Measurements from ENCODE around the gene BRCA2.
A peak's percentile ranks its signal among the peaks of the same experiment; 100 is the strongest.

BRCA2 gene

DNA sequence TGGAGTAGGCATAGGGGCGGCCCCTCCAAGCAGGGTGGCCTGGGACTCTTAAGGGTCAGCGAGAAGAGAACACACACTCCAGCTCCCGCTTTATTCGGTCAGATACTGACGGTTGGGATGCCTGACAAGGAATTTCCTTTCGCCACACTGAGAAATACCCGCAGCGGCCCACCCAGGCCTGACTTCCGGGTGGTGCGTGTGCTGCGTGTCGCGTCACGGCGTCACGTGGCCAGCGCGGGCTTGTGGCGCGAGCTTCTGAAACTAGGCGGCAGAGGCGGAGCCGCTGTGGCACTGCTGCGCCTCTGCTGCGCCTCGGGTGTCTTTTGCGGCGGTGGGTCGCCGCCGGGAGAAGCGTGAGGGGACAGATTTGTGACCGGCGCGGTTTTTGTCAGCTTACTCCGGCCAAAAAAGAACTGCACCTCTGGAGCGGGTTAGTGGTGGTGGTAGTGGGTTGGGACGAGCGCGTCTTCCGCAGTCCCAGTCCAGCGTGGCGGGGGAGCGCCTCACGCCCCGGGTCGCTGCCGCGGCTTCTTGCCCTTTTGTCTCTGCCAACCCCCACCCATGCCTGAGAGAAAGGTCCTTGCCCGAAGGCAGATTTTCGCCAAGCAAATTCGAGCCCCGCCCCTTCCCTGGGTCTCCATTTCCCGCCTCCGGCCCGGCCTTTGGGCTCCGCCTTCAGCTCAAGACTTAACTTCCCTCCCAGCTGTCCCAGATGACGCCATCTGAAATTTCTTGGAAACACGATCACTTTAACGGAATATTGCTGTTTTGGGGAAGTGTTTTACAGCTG is at the start of gene BRCA2, which contains the start of gene ZAR1L:
BRCA2 (plus strand) TSS at position 271 of the 790 bp plus-strand sequence. CDS start 953 bp downstream, outside the sequence.
ZAR1L (minus strand) TSS at position 126 of the 790 bp plus-strand sequence. CDS start 3,438 bp downstream, outside the sequence.
- peak; percentile 95 for DNase-seq

DNA sequence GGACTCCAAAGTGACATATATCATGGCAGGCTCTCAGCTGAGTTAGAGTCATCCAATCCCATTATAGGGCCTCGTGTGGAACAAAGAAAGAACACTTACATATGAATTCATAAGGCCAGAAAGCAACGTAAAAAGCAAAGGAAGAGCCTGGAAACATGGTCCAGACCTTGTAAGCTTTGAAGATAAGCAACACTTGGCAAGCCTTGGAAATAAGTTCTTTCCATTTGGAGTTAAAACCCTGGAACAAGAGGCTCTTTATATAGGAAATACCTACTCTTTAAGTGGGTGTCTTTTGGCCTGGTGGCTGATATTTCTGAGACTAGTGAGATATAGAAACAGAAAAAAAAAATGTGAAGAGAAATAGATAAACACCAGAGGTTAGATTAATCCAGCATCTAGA is 49.6 kb upstream of the BRCA2 start:
- DNase-seq, result no peak

DNA sequence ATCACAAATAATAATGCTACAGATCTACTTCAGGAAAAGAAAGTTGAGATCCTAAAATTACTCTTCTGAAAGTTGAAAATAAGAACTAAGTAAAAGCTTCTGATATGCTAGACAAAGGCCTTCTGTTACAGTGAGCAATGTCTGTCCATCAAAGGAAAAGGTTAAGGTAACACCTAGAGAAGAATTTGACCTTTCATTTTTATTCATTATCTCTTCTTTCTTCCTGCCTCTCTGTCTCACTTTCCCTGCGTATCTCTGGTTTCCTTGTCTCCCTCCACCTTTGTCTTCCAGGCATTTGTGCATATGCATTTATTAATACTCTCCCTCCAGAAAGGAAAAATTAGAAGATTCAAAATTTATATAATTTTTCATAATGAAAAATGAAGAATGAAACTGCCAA is 49.2 kb upstream of the BRCA2 start:
- no peak for DNase-seq

DNA sequence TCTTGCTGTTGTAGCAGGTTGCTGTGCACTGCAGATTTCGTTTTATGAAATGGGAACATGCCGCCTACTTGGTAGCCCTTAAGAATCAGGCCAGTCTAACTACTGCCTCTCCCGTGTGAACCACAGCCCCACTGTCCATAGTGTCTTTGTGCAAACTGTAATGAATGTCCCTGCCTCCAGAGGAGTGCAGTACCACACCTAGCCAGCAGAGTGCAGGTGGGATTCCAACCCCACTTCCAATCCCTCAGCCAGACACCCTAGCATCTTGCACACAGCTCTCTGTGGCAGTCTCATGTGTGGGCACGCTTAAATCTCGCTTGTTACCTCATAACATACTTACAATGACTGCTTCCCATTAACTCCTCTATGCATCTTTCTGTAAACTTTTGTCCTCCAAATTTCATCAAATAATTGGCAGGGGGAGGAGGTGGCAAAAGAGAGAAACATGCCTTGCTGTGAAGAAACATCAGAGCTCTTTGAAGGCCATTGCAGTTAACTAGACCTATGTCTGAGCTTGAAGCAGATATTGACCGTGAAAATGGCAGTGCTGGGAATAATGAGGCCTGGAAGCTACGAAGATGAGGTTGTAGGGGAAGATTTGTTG is 47.4 kb upstream of the BRCA2 start:
- peak; percentile 31 for DNase-seq

DNA sequence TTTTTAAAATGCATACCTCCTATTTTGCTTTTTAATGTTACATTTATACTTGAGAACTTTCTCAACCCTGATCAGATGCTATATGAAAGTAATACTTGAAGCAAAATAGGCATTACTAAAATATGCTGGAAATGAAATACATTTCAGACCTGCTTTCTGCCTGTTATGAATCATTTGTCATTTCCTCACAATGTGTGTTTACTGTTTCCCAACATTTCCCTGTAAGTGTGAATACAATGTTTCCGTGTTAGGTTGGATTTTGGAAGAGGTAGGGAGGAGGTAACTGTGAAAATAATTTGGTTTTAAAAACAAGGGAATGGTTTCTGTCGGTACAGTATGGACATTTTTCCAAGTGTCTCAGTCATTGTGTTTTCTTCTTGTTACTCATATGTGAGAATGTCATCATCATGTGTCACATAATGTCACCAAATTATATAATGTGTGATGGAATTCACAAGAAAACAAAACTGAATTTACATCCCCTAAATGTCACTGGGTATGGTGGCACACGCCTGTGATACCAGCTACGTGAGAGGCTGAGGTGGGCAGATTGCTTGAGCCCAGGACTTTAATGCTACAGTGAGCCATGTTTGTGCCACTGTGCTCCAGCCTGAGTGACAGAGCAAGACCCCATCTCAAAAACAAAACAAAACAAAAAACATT is 43.2 kb upstream of the BRCA2 start:
- DNase-seq, result no peak

DNA sequence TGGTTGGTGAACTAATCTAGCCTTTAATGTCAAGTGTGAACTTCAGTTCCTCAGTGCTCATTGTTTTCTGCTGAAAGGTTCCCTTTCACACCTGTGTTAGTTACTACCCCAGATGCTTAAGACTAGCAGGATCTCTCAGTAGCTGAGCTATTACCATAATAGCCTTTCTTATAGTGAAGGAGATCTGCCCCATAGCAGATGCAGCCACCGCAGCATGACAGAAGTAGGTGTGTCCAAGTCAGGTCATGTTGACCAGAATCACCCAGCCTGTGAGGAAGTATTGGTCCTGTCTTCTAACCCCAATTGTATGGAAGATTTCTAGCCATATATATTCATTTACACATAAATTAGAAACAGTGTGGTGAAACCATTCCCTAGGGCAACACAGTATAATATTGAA is 37.5 kb upstream of the BRCA2 start:
- no peak for DNase-seq

DNA sequence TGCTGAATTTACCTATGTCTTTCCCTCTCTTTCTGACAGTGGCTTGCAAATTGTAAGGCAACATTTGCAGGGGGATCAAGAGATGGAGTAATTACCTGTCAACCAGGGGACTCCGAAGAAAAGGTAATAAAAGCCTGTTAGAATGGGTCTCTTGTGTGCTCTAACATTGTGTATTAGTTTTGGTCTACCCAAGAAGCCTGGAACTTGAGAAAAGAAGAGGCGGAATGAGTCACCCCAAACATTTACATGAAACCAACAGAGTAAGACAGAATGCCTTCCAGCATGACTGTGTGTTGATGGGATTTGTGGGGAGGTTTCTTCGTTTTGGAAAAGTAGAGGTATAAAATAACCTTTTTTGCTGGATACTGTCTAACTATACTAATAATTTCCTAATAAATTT is 36.9 kb upstream of the BRCA2 start:
- DNase-seq, result no peak

DNA sequence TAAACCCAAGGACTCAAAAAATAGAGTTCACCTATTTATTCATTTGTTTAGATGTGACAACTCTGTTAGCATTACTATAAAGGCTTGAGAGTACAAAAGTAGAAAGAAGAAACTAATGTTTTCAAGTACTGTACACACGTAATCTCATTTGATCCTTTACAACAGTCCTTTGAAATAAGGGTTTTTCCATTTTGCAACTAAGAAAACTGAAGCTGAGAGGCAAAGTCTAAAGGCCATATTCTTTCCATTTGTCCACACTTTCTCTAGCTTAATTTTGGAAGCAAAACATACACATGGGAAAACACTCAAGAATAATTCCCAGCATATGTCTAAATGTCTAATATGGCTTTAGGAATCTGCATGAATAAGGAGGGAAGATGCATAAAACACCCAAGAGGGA is 34.2 kb upstream of the BRCA2 start:
- DNase-seq, result no peak

- DNase-seq, result no peak
These were observed 33.1 kb upstream of the BRCA2 start for GRCh38 chr13:32282096-32282711.

GRCh38 chr13:32284927-32285632 is 30.2 kb upstream of the BRCA2 start:
- no peak for DNase-seq

GRCh38 chr13:32285633-32285965 is 29.7 kb upstream of the BRCA2 start:
- DNase-seq, result no peak

DNA sequence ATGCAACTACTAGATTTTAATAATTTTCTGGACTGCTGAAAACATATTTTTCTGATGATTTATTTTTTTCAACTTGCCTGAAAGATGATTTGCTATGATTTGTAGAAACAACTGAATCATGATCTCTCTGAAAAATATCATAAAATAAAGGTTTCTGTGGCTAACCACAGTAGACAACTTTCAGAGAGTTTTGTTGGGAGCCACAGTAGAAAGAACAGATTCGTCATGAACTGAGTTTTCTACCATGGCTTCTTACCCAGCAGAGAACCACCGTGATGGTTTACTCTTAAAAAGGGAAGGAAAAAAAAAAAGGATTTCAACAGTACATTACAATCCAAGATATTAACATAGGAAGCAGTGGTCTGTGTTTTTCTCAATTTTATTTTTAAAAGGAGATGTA is 18.1 kb upstream of the BRCA2 start:
- no peak for DNase-seq

- DNase-seq, result no peak
These were observed 16.6 kb upstream of the BRCA2 start for GRCh38 chr13:32298695-32299094.

DNA sequence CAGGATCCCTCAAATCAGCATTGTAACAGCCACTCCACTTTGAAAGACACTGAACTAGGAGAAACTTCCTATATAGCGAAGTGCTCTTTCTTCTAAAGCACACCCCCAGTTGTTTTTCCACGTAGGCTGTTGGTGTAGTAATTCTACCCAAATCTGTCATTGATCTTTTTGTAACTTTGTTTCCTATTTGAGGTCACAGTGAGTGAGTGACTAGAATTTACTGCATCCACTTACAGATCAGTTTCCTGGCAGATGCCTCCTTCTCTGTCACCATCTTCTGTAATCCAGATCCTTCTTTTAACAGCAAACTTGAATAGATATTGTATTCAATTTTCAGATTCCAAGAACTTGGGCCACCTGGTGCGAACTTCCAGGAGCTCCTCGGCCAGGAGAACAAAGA is 15.4 kb upstream of the BRCA2 start:
- no peak for DNase-seq

DNA sequence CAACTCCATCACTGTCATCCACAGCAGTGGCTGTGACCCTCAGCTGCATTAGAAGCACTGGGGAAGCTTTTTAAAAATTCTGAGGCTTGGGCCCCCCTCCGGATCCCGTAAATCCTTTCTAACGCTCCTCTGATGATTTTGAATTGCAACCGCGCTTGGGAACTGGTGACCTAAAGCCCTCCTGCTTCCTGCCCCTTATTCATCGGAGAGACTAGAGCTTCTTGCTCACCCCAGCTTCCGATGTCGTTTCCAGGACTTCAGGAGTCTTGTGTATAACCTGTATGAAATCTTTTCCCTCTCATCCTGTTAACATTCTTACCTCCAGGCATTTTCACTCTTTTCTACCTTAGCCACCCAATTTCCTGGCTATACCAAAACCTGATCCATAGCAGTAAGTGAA is 14.9 kb upstream of the BRCA2 start:
- DNase-seq, result no peak

DNA sequence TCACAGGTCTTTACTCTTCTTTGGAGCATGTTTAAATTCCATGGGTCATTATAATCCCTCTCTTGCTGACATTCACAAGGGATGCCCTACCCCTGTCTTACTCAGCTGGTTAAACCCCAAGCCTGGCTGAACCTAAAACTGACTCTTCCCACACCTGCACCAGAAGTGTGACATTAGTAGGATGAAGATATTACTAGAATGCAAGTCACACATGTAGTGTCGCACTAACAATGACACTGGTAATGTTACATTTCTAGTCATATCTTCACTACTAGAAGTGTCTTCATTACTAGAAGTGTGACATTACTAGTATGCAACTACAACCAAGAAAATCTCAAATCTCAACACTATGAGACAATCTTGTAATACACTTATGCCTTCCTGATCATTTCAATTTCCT is 14.4 kb upstream of the BRCA2 start:
- DNase-seq, result no peak

GRCh38 chr13:32302461-32302860 is 12.8 kb upstream of the BRCA2 start:
- no peak for DNase-seq

DNA sequence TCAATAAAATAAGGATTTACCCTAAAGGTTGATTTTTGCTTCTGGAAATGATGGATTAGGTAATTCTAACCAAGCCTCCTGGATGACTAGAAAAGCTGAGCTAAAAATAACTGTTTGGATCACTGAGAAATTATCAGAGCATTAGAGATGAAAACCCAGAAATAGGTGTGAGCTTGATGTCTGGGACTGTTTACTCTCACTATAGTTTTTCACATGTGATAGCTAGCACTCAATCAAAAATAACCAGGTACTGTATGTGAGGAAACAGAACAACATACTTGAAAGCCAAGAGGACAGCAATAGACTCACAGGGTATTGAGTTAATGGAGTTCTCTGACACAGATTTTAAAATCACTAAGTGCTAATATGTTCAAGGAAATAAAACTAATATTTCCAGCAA is 9.7 kb upstream of the BRCA2 start:
- no peak for DNase-seq

- no peak for DNase-seq
These were observed 5.8 kb upstream of the BRCA2 start for GRCh38 chr13:32309312-32310133.

DNA sequence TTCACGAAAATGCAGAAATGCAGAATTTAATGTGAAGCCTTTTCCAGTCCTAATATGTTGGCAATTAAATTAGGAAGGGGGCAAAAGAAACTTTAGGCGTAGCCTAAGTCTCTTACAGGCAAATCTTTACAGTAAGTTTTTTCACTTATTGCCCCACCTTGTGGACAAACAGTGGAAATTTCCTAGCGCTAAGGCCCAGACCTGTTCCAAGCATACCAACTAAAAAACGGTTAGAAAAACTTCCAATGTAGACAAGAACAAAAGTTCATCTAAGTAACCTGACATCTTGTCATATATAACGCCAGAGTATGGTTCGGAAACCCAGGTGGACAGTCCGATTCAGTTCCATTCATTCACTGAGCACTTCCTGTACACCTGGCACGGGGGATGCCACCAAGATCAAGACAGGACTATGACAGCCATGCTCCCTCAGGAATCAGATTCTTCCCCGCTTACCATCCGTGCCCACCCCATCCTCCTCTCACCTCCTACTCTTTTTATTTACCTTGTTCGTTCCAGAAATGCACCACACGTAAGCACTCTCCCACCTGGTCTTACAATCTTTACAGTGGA is 5.1 kb upstream of the BRCA2 start:
- peak; percentile 77 for DNase-seq

DNA sequence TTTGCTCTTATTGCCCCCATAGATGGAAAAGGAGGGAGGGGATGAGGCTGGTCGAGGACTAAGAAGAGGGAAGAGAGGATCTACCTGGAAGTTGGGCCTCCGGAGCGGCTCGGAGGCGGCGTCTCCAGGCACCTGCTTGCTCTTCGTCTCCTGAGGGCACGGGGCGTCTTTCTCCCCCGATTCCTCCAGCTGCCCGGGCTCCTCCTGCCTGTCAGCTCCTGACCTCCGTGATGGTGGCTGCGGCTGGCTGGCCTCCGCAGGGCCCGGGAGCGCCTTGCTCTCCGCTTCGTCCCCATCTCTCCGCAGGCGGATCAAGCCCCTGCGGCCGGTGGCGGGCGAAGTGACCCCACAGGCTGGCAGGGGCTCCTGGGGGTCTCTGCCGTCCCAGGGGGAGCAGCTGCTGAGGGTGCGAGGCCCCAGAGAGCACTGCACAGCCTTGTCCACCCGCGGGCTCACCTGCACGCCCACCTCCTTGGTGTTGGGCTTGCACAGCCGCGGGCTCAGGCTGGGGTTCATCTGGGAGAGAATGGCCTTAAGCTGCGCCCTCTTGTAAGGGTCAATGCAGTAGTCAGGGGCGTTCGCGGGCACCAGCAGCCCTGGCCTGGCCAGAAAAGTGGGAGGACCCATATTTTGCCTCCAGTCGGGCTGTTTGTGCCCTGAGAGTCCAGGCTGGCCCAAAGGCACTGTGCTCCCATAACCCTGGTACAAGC is 4.0 kb upstream of the BRCA2 start:
- no peak for DNase-seq
